ENCODE measurements around the gene ZNF668.

DNA sequence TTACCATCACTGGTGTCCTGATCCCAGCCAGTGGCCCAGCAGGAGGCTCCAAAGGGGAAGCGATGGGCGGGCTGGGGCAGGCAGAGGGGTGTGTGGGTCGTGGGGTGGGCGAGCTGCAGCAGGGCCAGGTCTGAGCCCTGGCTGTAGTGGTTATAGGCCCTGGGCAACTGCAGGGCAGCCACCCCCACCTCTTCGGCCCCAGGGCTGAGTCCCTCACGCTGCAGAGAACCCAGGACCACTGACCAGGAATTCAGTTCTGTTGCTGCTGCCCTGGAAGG, 12.5 kb upstream of the ZNF668 start:
- TF ChIP-seq, protein P1, sequence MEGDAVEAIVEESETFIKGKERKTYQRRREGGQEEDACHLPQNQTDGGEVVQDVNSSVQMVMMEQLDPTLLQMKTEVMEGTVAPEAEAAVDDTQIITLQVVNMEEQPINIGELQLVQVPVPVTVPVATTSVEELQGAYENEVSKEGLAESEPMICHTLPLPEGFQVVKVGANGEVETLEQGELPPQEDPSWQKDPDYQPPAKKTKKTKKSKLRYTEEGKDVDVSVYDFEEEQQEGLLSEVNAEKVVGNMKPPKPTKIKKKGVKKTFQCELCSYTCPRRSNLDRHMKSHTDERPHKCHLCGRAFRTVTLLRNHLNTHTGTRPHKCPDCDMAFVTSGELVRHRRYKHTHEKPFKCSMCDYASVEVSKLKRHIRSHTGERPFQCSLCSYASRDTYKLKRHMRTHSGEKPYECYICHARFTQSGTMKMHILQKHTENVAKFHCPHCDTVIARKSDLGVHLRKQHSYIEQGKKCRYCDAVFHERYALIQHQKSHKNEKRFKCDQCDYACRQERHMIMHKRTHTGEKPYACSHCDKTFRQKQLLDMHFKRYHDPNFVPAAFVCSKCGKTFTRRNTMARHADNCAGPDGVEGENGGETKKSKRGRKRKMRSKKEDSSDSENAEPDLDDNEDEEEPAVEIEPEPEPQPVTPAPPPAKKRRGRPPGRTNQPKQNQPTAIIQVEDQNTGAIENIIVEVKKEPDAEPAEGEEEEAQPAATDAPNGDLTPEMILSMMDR (IDR thresholded peaks at IDR 0.05), result no peak
- no peak for TF ChIP-seq POLR2A (IDR thresholded peaks at IDR 0.05)
- TF ChIP-seq EP300 (IDR thresholded peaks at IDR 0.05; ENCODE audit: low read depth), result no peak
- TF ChIP-seq POLR2AphosphoS5 (IDR thresholded peaks at IDR 0.05), result no peak
